HL-60 (cell line): Measurements from ENCODE around the gene SUN5.

ENCODE experiments used
- DNase-seq, 2 experiments: peaks; one replicate each; pipeline ENCODE4 v3.0.0-alpha.2; 2010 to 2020; ENCODE audit warnings: low read depth in 1 of 2, low spot score in 1 of 2
- H3K27ac ChIP-seq: fragments of 250-450 bp; sonication (Bioruptor Pico); replicated peaks from 2 replicates; pipeline ENCODE4 v1.5.1; 2020; ENCODE audit warnings: mild to moderate bottlenecking, moderate library complexity
- H3K27me3 ChIP-seq: fragments of 250-450 bp; sonication (Bioruptor Pico); 2 replicates; pipeline ENCODE4 v1.5.1; 2021; ENCODE audit warnings: mild to moderate bottlenecking, moderate library complexity; ENCODE audit not compliant: insufficient read depth, poor library complexity, severe bottlenecking
- H3K4me3 ChIP-seq: replicated peaks from 2 replicates; pipeline ENCODE4 v1.5.1; 2011; ENCODE audit warnings: mild to moderate bottlenecking, control low read depth, low read length; ENCODE audit not compliant: insufficient read depth
- GABPA ChIP-seq: IDR thresholded peaks from 2 replicates; pipeline ENCODE4 v1.6.1; 2012; ENCODE audit warnings: low read depth
- POLR2AphosphoS5 ChIP-seq: IDR thresholded peaks from 2 replicates; pipeline ENCODE4 v1.6.1; 2012; ENCODE audit warnings: low read depth
- SPI1 ChIP-seq: IDR thresholded peaks from 2 replicates; pipeline ENCODE4 v1.6.1; 2012; ENCODE audit warnings: low read depth, mild to moderate bottlenecking, borderline replicate concordance
- TF ChIP-seq, protein P1 (sequence below): IDR thresholded peaks from 2 replicates; pipeline ENCODE4 v1.6.1; 2012; ENCODE audit warnings: low read depth; ENCODE audit not compliant: insufficient replicate concordance
- TF ChIP-seq, protein P2 (sequence below): IDR thresholded peaks from one replicate; pipeline ENCODE4 v1.5.1; 2011; ENCODE audit warnings: low read length, control low read depth, inconsistent platforms; ENCODE audit not compliant: insufficient read depth

The SUN5 gene

DNA sequence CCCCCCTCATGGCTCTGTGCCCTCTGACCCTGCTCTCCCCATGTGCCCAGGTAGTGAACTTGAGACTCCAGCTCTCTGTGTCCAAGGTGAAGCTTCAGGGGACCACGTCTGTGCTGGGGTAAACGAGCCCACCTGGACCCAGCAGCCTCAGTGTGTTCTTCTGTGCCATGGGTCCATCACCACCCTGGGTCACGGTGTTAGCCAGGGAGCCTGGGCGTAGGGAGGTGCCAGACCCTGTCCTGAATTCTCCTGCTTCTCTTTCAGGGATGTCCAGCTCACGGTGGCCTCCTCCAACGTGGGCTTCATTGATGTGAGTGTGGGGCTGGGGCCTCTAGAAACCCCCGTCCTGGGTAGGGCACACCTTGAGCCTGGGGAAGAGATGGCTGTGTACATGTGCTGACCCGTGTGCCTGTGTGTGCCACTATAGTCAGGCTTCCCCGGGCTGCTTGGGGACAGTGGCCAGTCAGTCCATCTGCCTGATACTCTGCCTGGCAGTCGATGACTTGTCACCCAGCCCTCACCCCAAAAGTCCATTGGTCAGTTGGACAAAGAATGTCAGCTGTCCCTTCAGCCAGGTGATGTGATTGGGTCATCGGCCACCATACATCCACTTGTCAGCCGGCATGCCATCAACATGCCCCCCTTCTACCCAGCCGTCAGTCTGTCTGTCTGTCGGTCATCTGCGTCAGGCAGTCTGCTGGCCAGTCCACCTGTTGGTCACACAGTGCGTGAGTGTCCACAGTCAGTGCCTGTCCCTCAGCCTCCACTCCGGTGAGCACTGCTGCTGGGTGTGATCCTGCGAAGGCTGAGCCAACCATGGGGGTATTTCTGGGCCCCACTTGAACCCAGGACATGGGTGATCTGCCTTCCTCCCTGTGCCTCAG, 16.3 kb upstream of the SUN5 start:
- no peaks in the 10 kb centered on the region for H3K27me3 ChIP-seq
- DNase-seq, result no peak
- TF ChIP-seq SPI1, result no peak
- TF ChIP-seq, protein P1, sequence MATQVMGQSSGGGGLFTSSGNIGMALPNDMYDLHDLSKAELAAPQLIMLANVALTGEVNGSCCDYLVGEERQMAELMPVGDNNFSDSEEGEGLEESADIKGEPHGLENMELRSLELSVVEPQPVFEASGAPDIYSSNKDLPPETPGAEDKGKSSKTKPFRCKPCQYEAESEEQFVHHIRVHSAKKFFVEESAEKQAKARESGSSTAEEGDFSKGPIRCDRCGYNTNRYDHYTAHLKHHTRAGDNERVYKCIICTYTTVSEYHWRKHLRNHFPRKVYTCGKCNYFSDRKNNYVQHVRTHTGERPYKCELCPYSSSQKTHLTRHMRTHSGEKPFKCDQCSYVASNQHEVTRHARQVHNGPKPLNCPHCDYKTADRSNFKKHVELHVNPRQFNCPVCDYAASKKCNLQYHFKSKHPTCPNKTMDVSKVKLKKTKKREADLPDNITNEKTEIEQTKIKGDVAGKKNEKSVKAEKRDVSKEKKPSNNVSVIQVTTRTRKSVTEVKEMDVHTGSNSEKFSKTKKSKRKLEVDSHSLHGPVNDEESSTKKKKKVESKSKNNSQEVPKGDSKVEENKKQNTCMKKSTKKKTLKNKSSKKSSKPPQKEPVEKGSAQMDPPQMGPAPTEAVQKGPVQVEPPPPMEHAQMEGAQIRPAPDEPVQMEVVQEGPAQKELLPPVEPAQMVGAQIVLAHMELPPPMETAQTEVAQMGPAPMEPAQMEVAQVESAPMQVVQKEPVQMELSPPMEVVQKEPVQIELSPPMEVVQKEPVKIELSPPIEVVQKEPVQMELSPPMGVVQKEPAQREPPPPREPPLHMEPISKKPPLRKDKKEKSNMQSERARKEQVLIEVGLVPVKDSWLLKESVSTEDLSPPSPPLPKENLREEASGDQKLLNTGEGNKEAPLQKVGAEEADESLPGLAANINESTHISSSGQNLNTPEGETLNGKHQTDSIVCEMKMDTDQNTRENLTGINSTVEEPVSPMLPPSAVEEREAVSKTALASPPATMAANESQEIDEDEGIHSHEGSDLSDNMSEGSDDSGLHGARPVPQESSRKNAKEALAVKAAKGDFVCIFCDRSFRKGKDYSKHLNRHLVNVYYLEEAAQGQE, result no peak
- TF ChIP-seq, protein P2, sequence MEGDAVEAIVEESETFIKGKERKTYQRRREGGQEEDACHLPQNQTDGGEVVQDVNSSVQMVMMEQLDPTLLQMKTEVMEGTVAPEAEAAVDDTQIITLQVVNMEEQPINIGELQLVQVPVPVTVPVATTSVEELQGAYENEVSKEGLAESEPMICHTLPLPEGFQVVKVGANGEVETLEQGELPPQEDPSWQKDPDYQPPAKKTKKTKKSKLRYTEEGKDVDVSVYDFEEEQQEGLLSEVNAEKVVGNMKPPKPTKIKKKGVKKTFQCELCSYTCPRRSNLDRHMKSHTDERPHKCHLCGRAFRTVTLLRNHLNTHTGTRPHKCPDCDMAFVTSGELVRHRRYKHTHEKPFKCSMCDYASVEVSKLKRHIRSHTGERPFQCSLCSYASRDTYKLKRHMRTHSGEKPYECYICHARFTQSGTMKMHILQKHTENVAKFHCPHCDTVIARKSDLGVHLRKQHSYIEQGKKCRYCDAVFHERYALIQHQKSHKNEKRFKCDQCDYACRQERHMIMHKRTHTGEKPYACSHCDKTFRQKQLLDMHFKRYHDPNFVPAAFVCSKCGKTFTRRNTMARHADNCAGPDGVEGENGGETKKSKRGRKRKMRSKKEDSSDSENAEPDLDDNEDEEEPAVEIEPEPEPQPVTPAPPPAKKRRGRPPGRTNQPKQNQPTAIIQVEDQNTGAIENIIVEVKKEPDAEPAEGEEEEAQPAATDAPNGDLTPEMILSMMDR, result no peak
- TF ChIP-seq GABPA, result no peak
- TF ChIP-seq POLR2AphosphoS5, result no peak

DNA sequence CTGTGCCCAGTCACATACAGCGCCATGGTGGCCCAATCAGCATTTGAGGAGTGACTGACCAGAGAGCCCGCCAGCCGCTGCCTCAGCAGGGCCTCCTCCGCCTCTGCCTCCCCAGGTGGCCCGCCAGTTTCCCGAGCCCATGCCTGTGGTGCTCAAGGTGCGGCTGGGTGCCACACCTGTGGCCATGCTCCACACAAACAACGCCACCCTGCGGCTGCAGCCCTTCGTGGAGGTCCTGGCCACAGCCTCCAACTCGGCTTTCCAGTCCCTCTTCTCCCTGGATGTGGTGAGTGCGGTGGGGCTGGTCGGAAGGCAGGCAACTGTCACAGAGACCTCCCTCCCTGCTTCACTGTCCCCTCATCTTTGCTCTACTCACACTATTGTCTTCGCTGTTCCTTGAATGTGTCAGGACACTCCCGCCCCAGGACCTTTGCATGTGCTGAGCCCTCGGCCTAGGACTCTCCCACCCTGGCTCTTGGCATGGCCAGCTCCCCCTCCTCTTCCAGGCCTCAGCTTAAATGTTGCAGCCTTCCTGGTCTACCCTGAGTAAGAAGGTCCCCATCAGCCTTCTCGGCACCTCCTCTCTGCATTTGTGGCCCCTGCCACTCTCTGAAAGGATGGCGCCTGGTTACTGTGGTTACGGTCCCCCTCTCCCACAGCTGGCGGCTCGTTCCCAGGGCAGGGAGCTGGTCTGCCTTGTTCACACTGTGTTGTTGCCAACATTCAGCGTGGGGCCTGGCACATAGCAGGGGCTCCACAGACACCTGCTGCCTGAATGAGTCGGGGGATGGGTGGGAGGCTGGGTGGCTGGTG, 15.4 kb upstream of the SUN5 start:
- no peak for TF ChIP-seq POLR2AphosphoS5
- TF ChIP-seq SPI1, result no peak
- TF ChIP-seq, protein P2, result no peak
- no peak for TF ChIP-seq GABPA
- TF ChIP-seq, protein P1, result no peak
- Histone ChIP-seq H3K4me3 (no peak overlapping the region), H3K27me3 (no peaks in the 10 kb centered on the region), H3K27ac (no peak overlapping the region)
- DNase-seq, result no peak

More for the DNA sequence above, 16.3 kb upstream of the SUN5 start:
- H3K4me3 ChIP-seq, result no peak overlapping the region
- no peak overlapping the region for H3K27ac ChIP-seq

DNA sequence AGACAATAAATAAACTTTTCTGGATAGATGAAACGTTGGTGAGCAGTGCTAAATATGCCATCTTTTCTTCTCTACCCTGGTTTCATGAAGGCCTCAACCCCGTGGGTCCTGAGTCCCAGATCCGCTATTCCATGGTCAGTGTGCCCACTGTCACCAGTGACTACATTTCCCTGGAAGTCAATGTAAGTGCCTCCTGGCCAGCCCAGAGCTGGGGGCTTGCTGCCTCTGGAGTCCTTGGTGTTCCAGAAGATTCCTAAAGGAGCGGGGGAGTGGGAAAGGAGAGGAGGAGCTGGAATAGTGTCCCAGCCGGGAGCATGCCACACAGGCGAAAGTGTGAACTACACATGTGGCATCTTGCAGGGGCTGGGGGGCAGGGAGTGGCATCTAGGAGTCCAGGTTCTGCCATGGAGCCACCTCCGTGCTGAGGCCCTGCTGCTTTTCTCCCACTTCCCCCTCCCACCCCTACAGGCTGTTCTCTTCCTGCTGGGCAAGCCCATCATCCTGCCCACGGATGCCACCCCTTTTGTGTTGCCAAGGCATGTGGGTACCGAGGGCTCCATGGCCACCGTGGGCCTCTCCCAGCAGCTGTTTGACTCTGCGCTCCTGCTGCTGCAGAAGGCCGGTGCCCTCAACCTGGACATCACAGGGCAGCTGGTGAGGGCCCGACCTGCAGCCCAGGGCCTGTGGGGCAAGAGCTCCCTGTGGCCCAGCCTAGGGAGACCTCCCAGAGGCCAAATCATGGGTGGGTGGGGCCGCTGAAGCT, 14.1 kb upstream of the SUN5 start:
- H3K4me3 ChIP-seq, result no peak overlapping the region
- no peak overlapping the region for H3K27ac ChIP-seq
- H3K27me3 ChIP-seq, result no peaks in the 10 kb centered on the region
- DNase-seq, result no peak
- TF ChIP-seq, protein P1, result no peak
- TF ChIP-seq GABPA (no peak), SPI1 (no peak), POLR2AphosphoS5 (no peak)
- TF ChIP-seq, protein P2, result no peak
